Urinary bladder (tissue), 4 donors: Measurements from ENCODE around the gene PSENEN. TPM values are rescaled to one million over a fixed set of nuclear protein-coding genes. Genes with fewer than 3 reads are reported as not detected.

Experiments used
- DNase-seq: peaks from one replicate; pipeline ENCODE4 v3.0.0-alpha.2; 2015; ENCODE audit errors: extremely low spot score
- H3K27ac ChIP-seq: one replicate; pipeline ENCODE4 v1.5.1; 2013; ENCODE audit warnings: low read depth, mild to moderate bottlenecking, moderate library complexity
- H3K36me3 ChIP-seq: one replicate; pipeline ENCODE4 v1.6.1; 2013; ENCODE audit warnings: mild to moderate bottlenecking, moderate library complexity; ENCODE audit not compliant: insufficient read depth
- H3K4me1 ChIP-seq: one replicate; pipeline ENCODE4 v1.6.1; 2013; ENCODE audit warnings: mild to moderate bottlenecking, moderate library complexity; ENCODE audit not compliant: insufficient read depth
- H3K4me3 ChIP-seq: one replicate; pipeline ENCODE4 v1.5.1; 2013; ENCODE audit warnings: low read depth, low read length
- WGBS: extraction: QIAGEN DNeasy Blood & Tissue Kit; methylation state at CpG from one replicate; pipeline ENCODE4 v1.1.7; 2013; 5-methylcytosine and 5-hydroxymethylcytosine counted together
- polyA plus RNA-seq: library from polyadenylated mRNA; stranded (reverse); fragments of 200-250 nt; gene quantifications from one replicate; pipeline ENCODE4 v1.2.3, GENCODE V29; 2013
- total RNA-seq: library from RNA; depleted of rRNA; stranded (reverse); fragments of >200 nt; gene quantifications from one replicate; pipeline ENCODE4 v1.2.3, GENCODE V29; 2014
- donor health status: healthy with polysubstance abuse.
- donor health status: healthy.

PSENEN gene
- total and polyA plus RNA-seq, 2 donors: 13.7 to 49.2 TPM

- Histone ChIP-seq H3K4me1 (no peaks in the 10 kb centered on the region), H3K36me3 (peaks cover 17% of the 10 kb centered on the region), H3K4me3 (no peak overlapping the region), H3K27ac (no peak overlapping the region)
- no peak for DNase-seq
- 87% methylated on average over 35 of the region's 35 CpGs for WGBS
Observed at GRCh38 chr19:35733180-35734125, 12.0 kb upstream of the PSENEN start.

GRCh38 chr19:35734273-35734672, 11.2 kb upstream of the PSENEN start:
- no peak overlapping the region for H3K4me3 ChIP-seq
- peaks cover 13% of the 10 kb centered on the region for H3K36me3 ChIP-seq
- H3K27ac ChIP-seq: no peak overlapping the region
- 94% methylated on average over 8 of the region's 8 CpGs for WGBS
- no peak for DNase-seq
- H3K4me1 ChIP-seq: no peaks in the 10 kb centered on the region

GRCh38 chr19:35734889-35735288, 10.6 kb upstream of the PSENEN start:
- no peak for DNase-seq
- H3K4me3 ChIP-seq: no peak overlapping the region
- no peak overlapping the region for H3K27ac ChIP-seq
- H3K36me3 ChIP-seq: peaks cover 13% of the 10 kb centered on the region
- 87% methylated on average over 5 of the region's 5 CpGs for WGBS
- H3K4me1 ChIP-seq: no peaks in the 10 kb centered on the region

- 85% methylated on average over 22 of the region's 22 CpGs for WGBS
- Histone ChIP-seq H3K4me3 (no peak overlapping the region), H3K4me1 (no peaks in the 10 kb centered on the region), H3K36me3 (peaks cover 6% of the 10 kb centered on the region), H3K27ac (no peak overlapping the region)
- DNase-seq: no peak
Observed at GRCh38 chr19:35736913-35737886, 8.3 kb upstream of the PSENEN start.

- H3K4me1 ChIP-seq: no peaks in the 10 kb centered on the region
- peaks cover 5% of the 10 kb centered on the region for H3K36me3 ChIP-seq
- WGBS: 92% methylated on average over 37 of the region's 37 CpGs
- DNase-seq: no peak
- no peak overlapping the region for H3K27ac ChIP-seq
- no peak overlapping the region for H3K4me3 ChIP-seq
Observed at GRCh38 chr19:35738021-35738886, 7.2 kb upstream of the PSENEN start.

- 88% methylated on average over 2 of the region's 2 CpGs for WGBS
- Histone ChIP-seq H3K36me3 (peaks cover 5% of the 10 kb centered on the region), H3K27ac (no peak overlapping the region), H3K4me1 (no peaks in the 10 kb centered on the region), H3K4me3 (no peak overlapping the region)
- no peak for DNase-seq
Observed at GRCh38 chr19:35738887-35739229, 6.6 kb upstream of the PSENEN start.

- no peak overlapping the region for H3K27ac ChIP-seq
- no peaks in the 10 kb centered on the region for H3K4me1 ChIP-seq
- DNase-seq: no peak
- WGBS: 69% methylated on average over 29 of the region's 29 CpGs
- H3K36me3 ChIP-seq: peaks cover 5% of the 10 kb centered on the region
- H3K4me3 ChIP-seq: peak overlapping the region; percentile 45
Observed at GRCh38 chr19:35739275-35740107, 6.0 kb upstream of the PSENEN start.

- Histone ChIP-seq H3K4me1 (no peaks in the 10 kb centered on the region), H3K36me3 (peaks cover 5% of the 10 kb centered on the region), H3K4me3 (peak overlapping the region; percentile 45), H3K27ac (peak overlapping the region; percentile 70)
- no peak for DNase-seq
- 3% methylated on average over 16 of the region's 16 CpGs for WGBS
Observed at GRCh38 chr19:35740108-35740422, 5.4 kb upstream of the PSENEN start.

GRCh38 chr19:35740423-35741202, 4.8 kb upstream of the PSENEN start:
- no peaks in the 10 kb centered on the region for H3K4me1 ChIP-seq
- peak; percentile 95 for DNase-seq
- peak overlapping the region; percentile 45 for H3K4me3 ChIP-seq
- WGBS: under 1% methylated on average over 63 of the region's 63 CpGs
- H3K36me3 ChIP-seq: peaks cover 5% of the 10 kb centered on the region
- H3K27ac ChIP-seq: peak overlapping the region; percentile 70

- peak overlapping the region; percentile 41 for H3K4me3 ChIP-seq
- DNase-seq: no peak
- H3K4me1 ChIP-seq: no peaks in the 10 kb centered on the region
- 4% methylated on average over 12 of the region's 12 CpGs for WGBS
- peaks cover 5% of the 10 kb centered on the region for H3K36me3 ChIP-seq
- no peak overlapping the region for H3K27ac ChIP-seq
Observed at GRCh38 chr19:35741203-35741515, 4.3 kb upstream of the PSENEN start.

GRCh38 chr19:35742121-35742724, 3.2 kb upstream of the PSENEN start, which contains the start of gene IGFLR1:
TSS of gene IGFLR1 (minus strand) at chr19:35742452. CDS start at chr19:35741180, 1,272 bp downstream.
- Histone ChIP-seq H3K36me3 (peaks cover 2% of the 10 kb centered on the region), H3K27ac (peak within 1 kb of the TSS; percentile 45), H3K4me3 (no peak within 1 kb of the TSS), H3K4me1 (no peaks in the 10 kb centered on the region)
- no peak for DNase-seq
- 70% methylated on average over 9 of the region's 9 CpGs for WGBS
